HG02938 (cell line): ENCODE data around the gene MYO5C.
"Not testable (repeated sequence)": the region's sequence is repeated elsewhere in the genome, so short reads cannot be mapped to it uniquely, and the experiment has no call there.

Experiments
- ATAC-seq: cut with Tn5 transposase; IDR thresholded peaks from one replicate; pipeline ENCODE4 v1.9.1; 2021; ENCODE audit warnings: mild to moderate bottlenecking, moderate library complexity; ENCODE audit not compliant: unreplicated experiment

Gene MYO5C

DNA sequence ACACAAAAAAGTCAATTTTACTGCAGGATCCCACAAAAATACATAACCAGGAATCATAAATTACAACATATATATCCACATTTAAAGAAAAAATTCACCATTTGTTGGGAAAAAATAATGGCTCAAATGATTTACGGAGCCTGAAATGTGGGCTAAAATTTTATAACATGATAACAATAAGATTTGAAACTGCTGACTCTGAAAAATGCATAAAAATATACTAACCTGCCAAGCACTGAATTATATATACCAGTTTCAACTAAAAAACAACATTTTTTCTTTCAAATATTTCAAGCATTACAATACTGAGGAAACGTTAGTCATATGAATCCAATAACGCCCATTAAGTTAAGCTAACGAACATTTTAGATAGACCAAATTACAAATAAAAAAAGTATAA lies 12.2 kb upstream of the MYO5C start:
- no peak for ATAC-seq

DNA sequence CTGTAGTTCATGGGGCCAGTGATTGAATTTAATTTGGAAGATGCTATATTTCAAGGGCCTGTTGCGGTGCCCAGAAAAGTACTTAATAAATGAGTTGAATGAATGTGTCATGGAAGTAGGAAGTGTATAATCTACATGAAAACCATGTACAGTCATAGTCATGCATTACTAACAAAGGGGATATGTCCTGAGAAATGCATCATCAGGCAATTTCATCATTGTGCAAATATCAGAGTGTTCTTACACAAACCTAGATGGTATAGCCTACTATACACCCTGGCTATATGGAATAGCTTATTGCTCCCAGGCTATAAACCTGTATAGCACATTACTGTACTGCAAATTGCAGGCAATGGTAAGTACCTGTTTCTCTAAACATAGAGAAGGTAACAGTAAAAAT lies 10.7 kb upstream of the MYO5C start:
- no peak for ATAC-seq

DNA sequence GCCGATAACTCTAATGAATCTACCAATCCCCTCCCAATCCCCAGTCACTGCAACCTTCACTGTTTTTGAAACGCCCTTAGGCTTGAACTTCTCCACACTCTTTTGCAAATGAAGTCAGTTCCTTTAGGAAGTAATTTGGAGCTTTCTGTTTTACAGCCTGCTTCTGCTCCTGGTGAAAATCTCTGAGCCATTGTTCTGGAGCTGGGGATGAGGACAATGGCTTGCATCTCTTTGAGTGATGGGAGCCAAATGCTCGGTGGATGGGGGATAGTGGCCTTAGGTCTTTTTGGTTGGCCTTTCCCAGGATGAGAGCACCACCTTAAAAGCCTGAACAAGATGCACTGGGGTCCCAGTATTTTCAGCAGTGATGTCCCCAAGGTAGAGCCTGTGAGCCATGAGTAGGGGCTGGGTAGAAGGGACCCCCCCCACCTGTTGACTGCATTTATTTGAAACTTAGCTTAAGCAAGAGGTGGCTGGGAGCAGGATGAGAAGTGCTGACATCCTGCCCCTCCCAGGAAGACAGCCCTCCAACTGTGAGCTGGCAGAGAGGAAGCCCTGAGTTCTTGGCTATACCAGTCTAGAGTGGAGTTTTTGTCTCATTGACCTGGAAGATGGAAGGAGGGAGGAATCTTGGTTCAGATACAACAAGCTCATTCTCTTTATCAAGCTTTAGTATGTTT lies 7.6 kb upstream of the MYO5C start:
- ATAC-seq: no peak

DNA sequence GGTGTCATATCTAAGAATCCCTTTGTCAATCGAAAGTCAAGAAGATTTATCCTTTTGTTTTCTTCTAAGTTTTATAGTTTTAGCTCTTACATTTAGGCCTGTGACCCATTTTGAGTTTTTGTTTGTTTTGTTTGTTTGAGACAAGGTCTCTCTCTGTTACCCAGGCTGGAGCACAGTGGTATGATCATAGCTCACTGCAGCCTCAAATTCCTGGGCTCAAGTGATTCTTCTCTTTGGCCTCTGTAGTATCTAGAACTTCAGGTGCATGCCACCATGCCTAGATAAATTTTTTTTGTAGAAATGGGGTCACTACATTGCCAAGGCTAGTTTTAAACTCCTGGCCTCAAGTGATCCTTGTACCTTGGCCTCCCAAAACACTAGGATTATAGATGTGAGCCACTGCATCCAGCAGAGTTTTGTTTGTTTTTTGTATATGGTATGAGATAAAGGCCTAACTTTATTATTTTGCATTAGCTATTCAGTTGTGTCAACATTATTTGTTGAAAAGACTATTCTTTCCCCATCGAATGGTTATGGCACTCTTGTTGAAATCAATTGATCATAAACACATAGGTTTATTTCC lies 5.8 kb upstream of the MYO5C start:
- ATAC-seq: no peak

DNA sequence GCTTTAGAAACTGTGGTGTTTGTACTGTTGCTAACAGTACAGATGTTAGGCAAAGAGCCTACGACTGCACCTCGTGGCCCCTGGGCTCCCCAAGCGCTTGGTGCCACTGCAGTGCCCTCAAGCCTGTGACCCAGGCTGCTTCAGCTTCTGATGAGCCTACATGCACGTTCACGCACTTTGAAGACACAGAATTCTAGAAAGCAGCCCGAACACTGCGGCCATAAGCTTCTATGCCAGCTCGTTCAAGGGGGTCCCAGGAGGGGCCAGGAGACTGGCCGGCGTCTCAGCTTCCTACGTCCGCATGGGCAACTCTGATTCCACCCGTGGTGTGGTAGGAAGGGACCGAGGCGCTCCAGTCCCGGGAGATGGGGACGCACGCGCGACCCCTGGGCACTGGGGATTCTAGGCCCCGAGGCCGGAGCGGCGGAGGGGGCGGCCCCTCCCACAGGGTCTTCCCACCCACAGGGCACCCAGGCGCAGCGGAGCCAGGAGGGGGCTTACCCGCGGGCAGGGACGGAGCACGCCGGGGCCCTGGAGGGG lies 653 bp downstream of the MYO5C start:
- no peak for ATAC-seq

DNA sequence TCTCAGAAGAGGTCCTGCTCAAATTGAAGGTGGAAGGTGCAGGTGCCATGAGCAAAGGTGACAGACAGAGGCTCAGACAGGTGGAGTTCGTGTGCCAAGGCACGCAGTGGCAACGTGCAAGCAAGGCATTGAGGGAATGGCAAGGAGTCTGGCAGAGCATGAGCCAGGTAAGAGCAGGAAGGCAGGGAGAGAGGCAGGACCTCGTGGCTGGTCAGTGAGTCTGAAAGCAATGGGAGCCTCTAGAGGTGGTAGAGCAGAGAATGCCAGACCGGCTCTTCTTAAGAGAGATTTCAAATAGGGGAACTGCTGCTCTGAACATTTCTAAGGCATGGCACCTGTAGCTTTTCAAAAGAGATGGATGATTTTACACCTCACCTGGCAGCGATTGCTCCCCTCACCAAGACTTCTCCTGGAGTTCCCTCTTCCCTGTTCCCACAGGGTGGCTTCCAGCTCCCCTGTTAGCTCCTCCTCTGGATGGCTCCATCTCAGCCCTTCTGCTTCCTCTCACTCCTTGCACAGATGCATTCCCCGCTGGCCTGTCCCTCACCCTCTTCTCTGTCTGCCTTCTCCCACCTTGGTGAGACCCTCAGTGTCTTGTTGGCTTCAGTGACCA lies 2.7 kb downstream of the MYO5C start:
- no peak for ATAC-seq

DNA sequence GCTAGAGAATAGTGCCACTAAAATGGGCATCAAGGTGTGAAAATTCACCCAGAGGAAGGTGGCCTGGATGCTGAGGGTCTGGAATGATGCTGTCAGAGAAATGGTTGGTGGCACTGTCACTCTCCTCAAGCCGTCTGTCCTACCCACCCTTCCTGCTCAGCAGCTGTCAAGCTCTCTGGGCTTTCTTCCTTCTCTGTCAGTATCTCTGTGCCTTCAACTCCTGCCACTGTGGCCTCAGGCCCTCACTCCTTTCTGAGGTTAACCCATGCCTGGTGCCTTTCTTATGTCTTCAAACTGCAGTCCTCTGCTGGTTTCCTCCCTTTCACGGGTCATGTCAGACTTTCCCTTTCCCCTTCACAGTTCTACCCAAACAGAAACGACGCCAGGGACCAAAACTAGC lies 4.4 kb downstream of the MYO5C start:
- ATAC-seq: no peak

DNA sequence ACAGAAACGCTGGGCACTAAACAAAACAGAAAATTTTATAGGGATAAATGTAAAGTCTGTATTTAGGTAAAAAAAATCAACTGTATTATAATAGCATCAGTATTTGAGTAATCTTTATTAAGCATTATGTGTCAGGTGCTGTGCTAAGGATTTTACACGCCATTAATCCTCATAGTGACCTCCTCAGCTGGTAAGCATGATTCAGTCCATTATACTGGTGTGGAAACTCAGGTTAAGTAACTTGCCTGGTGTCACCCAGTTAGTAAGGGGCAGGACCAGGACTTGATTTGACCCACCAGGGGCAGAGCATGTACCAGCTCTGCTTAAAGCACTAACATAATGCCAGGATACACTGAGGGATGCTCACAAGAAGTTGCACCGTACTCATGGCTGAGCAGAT lies 4.8 kb downstream of the MYO5C start:
- no peak for ATAC-seq

DNA sequence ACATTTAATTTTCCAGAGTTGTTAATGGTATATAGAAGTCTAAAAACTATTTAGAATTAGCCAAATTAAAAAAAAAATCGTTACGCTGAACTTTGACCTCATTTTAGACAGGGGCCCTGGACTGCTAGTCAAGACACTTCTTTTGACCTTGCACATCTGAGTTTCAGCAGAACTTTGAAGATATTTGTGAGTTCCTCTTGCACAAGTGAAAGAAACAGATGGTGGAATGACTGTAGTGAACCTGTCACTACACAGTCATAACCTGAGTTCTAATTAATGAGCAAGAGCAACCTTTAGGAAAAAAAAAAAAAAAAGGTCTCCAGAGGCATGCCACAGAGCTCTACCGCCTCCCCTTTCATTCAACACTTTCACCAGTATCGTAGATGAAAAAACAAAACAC lies 5.3 kb downstream of the MYO5C start:
- ATAC-seq: no peak

DNA sequence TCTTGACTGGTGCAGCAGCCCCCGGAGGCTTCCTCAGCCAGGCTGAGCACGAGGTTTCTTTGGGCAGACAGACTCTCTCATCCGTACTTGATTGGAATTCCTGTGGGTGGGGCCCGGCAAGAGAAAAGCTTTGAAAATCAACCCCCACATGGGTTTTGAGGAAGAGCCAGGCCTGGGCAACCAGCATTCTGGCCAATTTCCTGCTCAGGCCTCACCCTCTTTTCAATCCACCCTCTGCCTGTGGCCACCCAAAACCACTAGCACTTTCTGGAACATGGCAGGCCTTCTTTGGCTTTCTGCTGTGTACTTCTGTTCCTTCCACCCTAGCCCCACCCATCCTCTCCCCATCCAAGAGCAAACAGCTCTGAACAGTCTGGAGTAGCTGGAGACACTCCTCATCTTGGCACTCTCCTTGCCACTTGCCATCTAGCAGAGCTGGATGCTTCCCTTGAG lies 5.9 kb downstream of the MYO5C start:
- no peak for ATAC-seq

DNA sequence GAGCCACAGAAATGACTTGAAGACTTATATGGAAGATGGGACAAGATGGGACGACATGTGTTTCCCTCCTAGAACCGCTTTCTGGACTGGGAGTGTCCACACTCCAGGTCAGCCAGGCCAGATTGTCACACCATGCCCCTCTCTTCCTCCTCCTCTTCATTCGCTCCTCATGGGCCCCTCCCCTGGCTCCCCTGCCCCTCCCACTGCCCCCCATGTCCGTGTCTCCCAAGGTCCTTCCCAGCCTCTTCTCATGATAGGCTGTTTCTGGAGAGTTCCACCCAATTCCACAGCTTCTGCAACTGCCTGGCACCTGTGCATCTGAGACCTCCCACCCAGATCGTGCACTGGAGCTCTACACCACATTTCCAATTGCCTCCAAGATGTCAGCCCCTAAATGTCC lies 6.6 kb downstream of the MYO5C start:
- ATAC-seq: no peak

DNA sequence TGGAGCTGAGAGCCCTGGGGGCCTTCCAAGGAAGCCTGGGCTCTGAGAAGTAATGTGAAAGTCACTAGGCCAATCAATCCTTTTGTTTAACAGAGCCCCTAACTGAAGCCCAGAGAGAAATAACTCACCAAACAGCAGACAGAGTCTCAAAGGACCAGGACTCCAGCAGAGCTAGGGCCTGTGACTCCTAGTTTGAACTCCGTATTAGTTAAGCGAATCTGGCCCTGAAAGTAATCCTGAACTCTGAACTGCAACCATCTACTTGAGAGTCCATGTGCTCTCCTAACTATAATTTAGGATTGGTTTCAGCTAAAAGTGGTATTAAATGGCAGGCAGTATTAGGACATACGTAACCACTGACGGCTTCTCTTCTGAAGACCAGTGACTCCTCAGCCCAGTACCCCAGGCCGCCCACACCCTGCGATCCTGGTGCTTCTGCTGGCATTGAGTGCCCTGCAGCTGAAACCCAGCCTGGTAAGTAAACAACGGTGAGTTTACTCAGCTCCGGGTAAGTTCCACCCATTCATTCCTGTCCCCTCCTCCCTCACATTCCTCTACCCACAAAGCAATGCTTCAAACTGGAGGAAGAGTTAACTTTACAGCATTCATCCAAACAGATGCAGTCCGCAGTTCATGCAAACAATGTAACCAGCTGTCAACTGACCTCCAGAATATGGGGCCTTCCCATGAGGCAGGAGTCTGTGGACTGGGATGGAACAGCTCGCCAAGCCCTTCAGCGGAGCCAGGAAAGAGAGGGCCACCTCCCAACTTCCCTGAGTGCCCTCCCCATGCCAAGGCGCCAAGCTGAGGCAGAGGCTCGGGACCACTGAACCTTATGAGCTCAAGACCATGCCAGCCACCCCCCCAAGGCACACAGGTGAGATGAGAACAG lies 7.3 kb downstream of the MYO5C start:
- ATAC-seq: no peak

DNA sequence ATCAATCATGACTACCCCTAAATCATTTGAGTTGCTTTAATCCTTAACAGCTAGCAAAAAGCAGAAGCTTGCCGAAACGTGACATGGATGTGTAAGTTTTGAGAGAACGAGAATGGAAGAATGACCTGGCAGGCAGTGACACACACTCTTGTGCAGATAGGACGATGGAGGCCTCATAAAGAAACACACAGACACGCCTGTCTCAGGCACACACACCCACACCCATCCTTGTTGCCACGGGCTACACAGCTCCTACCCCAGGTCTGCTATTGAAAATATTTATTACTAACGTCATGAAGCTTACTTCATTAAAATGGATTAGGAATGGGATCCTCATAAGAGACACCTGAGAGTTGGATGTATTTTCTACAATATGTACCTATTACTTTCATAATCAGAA lies 8.5 kb downstream of the MYO5C start:
- no peak for ATAC-seq

DNA sequence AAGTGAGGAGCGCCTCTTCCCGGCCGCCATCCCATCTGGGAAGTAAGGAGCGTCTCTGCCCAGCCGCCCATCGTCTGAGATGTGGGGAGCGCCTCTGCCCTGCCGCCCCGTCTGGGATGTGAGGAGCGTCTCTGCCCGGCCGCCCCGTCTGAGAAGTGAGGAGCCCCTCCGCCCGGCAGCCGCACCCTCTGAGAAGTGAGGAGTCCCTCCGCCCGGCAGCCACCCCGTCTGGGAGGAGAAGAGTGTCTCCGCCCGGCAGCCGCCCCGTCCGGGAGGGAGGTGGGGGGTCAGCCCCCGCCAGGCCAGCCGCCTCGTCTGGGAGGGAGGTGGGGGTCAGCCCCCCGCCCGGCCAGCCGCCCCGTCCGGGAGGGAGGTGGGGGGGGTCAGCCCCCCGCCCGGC lies 9.7 kb downstream of the MYO5C start:
- ATAC-seq: not testable (repeated sequence)

DNA sequence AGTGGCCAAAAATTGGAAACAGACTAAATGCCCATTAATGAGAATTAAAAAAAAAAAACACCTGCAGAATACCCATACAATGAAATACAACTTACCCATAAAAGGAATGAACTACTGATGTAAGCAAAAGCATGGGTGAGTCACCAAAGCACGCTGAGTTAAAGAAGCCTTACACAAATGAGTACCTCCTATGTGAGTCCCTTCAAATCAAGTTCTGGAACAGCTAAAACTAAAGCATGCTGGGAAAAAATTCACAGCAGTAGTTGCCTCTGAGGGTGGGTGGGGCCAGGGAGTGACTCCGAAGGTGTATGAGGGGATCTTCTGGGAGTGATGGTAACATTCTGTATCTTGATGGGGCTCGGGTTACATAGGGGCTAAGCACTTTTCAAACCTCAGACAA lies 11.4 kb downstream of the MYO5C start:
- no peak for ATAC-seq

DNA sequence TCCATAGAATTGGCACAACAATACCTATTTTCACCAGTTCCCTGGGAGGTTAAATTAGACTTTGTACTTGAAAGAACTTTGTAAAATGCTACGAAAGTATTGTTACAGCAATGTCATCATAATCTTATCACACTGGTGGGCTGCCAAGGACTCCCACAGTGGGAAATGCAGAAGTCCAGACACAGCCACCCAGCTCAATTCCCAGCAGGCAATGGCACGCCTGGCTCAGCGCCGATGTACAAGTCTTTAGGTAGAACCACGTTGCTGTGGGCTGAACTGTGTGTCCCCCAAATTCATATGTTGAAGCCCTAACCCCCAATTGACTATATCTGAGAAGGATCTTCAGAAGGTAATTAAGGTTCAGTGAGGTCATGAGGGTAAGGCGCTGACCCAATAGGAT lies 12.3 kb downstream of the MYO5C start:
- no peak for ATAC-seq

DNA sequence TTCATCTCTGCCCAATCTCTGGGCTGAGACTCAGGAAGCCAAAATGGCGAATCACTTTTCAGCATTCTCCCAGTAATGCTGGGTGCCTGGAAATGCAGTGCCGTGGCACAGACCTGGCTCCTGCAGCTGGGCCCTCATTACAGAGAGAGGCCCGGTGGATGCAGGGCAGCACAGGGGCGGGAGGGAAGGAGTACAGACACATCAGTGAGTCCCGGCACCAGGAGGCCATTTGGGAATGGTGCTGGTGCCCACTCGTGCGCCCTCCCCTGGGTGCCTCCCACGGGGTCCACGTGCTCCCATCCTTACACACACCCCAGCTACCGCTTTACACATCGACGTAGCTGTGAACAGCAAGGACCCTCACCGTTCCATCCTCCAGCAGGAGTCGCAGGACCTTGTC lies 13.2 kb downstream of the MYO5C start:
- ATAC-seq: no peak

DNA sequence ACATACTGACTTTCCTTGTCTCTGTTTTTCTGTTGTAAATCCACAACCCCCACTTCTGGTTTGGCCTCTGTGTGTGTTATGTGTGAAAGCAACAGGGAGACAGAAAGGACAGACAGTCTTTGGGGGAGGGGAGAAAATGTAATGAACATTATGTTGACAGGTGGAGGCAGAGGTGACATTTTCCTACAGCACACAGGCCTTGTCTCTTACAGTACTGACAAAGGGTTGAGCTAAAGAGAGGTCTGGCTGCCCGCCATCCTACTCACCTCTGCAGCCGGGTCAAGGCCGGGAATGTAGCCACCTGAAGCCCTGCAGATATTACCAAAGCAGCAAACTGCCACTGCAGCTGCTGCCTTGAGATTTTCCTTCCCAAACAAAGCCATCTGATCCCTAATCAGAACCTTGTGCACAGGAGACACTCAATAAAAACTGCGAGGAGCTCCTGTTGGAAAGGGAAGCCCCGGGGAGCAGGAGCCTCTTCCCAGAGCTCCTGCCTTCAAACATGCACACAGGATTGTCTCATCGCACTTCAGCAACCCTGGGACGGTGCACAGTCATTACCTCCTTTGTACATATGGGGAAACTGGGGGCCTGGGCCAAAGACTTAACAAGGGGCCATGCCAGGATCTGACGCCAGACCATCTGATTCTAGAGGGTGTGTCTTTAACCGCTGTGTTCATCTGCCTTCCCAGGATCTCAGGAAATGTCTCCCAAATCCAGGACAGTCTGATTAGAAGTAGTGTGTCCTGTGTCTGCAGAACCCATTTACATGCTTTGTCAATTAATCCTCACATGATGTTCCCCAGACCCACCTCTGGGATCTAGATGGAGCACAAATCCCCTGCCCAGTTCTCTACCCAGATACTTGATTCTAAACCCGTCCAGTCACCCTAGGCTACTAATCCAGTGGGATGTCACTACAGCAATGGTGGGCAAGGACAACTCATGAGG lies 14.2 kb downstream of the MYO5C start:
- no peak for ATAC-seq

DNA sequence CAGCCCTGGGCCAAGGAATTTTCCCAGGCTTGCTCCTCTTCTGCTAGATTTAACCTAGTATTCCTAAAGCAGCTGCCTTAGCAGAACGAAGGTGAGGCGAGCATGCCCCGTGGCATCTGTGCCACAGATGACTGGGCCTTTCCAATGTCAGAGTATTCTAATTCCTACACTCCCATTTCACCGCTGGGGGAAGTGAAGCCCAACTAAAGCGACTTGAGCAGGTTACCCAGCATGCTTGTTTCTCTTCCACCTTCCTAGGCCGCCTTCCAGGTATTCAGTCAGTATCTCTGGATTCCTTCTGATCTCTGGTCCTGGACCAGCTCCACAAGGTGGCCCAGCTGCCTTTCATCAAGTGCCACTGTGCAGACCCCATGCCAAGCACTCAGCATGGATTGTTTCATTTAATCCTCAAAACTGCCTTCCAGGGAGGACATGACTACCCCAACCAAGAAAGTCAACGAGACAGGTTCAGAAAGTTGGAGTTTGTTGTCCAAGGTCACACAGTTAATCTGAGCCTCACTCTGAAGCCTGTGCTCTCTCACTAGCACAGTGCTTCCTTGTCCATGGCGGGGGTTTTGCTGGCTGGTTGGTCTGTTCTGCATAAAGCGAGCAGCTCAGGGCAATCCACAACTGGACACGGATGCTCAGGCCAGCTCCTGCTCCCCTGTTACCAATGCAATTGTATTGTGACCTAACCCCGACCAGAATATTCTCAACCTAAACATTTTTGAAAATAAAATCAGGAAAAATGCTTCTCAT lies 15.1 kb downstream of the MYO5C start:
- ATAC-seq: no peak
